Tibial artery (tissue), 4 donors: ENCODE measurements around the gene CNST.

Source experiments
- DNase-seq, 2 donors: peaks; one replicate each; pipeline ENCODE4 v3.0.0-alpha.2; 2019
- H3K27ac ChIP-seq, 2 donors: fragments of 200-600 bp; sonication (generic) in 1 of 2; 1 replicate in 1 of 2; 2 replicates in 1 of 2; pipeline ENCODE4 v1.5.1; 2018 to 2019; ENCODE audit warnings: mild to moderate bottlenecking in 1 of 2
- H3K27me3 ChIP-seq, 2 donors: fragments of 200-600 bp; sonication (generic) in 1 of 2; one replicate each; pipeline versions ENCODE4 v1.5.1 to v1.6.0; 2016 to 2019
- H3K36me3 ChIP-seq, 3 donors: fragments of 200-600 bp; sonication (generic) in 2 of 3; one replicate each; pipeline ENCODE4 v1.5.1; 2016 to 2019; ENCODE audit warnings: mild to moderate bottlenecking in 2 of 3
- H3K4me1 ChIP-seq, 4 donors: fragments of 200-600 bp; sonication (generic) in 2 of 4; 1 replicate in 3 of 4; 2 replicates in 1 of 4; pipeline ENCODE4 v1.5.1; 2016 to 2019
- H3K4me3 ChIP-seq, 2 donors: fragments of 200-600 bp; sonication (generic) in 1 of 2; 1 replicate in 1 of 2; 2 replicates in 1 of 2; pipeline ENCODE4 v1.5.1; 2018 to 2019; ENCODE audit warnings: mild to moderate bottlenecking in 2 of 2
- H3K9me3 ChIP-seq, 3 donors: fragments of 200-600 bp; sonication (generic) in 1 of 3; one replicate each; pipeline ENCODE4 v1.5.1; 2016 to 2019
- CTCF ChIP-seq, 2 experiments: fragments of 200-600 bp in 1 of 2; fragments of 450-650 bp in 1 of 2; IDR thresholded peaks; one replicate each; pipeline ENCODE4 v1.5.1; 2017 to 2019; ENCODE audit warnings: antibody characterized with exemption in 2 of 2, mild to moderate bottlenecking in 1 of 2, moderate library complexity in 1 of 2
- intact Hi-C: fragments of 100-400 bp; cut with DNase I; formaldehyde crosslinking; loops from one replicate; pipeline ENCODE4 v1.15.0; 2023; ENCODE audit warnings: low total_unique reads

CNST gene

GRCh38 chr1:246647113-246647512 lies 80.9 kb downstream of the CNST start:
- DNase-seq, result peak in 1 of 2 donors; percentile 31
- intact Hi-C loops, result no loop called here

GRCh38 chr1:246647513-246647912 lies 81.3 kb downstream of the CNST start:
- H3K27me3 ChIP-seq, result no peaks in the 10 kb centered on the region
- H3K36me3 ChIP-seq, result peaks cover 21 to 64% (median 32%) of the 10 kb centered on the region in 3 donors
- H3K4me3 ChIP-seq, result no peak overlapping the region
- intact Hi-C loops, result no loop called here
- no peak for DNase-seq
- peaks cover 0 to 8% (median 0%) of the 10 kb centered on the region in 4 donors for H3K4me1 ChIP-seq
- no peaks in the 10 kb centered on the region for H3K9me3 ChIP-seq
- H3K27ac ChIP-seq, result peak overlapping the region in 1 of 2 donors; percentile 29
- no peak for TF ChIP-seq CTCF (IDR thresholded peaks at IDR 0.05)

More at GRCh38 chr1:246647113-246647512, 80.9 kb downstream of the CNST start:
- peak; percentile 38 to 54 for TF ChIP-seq CTCF (IDR thresholded peaks at IDR 0.05)
- peak overlapping the region in 1 of 2 donors; percentile 29 for H3K27ac ChIP-seq
- no peak overlapping the region for H3K4me3 ChIP-seq
- H3K36me3 ChIP-seq, result peaks cover 22 to 61% (median 32%) of the 10 kb centered on the region in 3 donors
- H3K9me3 ChIP-seq, result no peaks in the 10 kb centered on the region
- H3K27me3 ChIP-seq, result no peaks in the 10 kb centered on the region
- H3K4me1 ChIP-seq, result peaks cover 0 to 12% (median 0%) of the 10 kb centered on the region in 4 donors

- Histone ChIP-seq H3K4me1 (peaks cover 0 to 8% (median 0%) of the 10 kb centered on the region in 4 donors), H3K27ac (no peak overlapping the region), H3K4me3 (no peak overlapping the region), H3K36me3 (peaks cover 21 to 49% (median 23%) of the 10 kb centered on the region in 3 donors), H3K9me3 (no peaks in the 10 kb centered on the region), H3K27me3 (no peaks in the 10 kb centered on the region)
- intact Hi-C loops, result no loop called here
- TF ChIP-seq CTCF (IDR thresholded peaks at IDR 0.05), result no peak
- no peak for DNase-seq
These were observed 84.9 kb downstream of the CNST start for GRCh38 chr1:246651012-246651695.

GRCh38 chr1:246658567-246658966 lies 92.3 kb downstream of the CNST start:
- no peak for TF ChIP-seq CTCF (IDR thresholded peaks at IDR 0.05)
- no peak overlapping the region for H3K4me3 ChIP-seq
- no peak overlapping the region for H3K27ac ChIP-seq
- no peak for DNase-seq
- intact Hi-C loops, result no loop called here
- H3K9me3 ChIP-seq, result no peaks in the 10 kb centered on the region
- H3K27me3 ChIP-seq, result no peaks in the 10 kb centered on the region
- H3K4me1 ChIP-seq, result no peaks in the 10 kb centered on the region
- peaks cover 39 to 47% (median 43%) of the 10 kb centered on the region in 3 donors for H3K36me3 ChIP-seq

GRCh38 chr1:246659594-246660140 lies 93.4 kb downstream of the CNST start:
- DNase-seq, result no peak
- Histone ChIP-seq H3K4me3 (no peak overlapping the region), H3K27me3 (no peaks in the 10 kb centered on the region), H3K36me3 (peaks cover 31 to 39% (median 36%) of the 10 kb centered on the region in 3 donors), H3K27ac (no peak overlapping the region), H3K4me1 (no peaks in the 10 kb centered on the region), H3K9me3 (no peaks in the 10 kb centered on the region)
- intact Hi-C loops, result no loop called here
- TF ChIP-seq CTCF (IDR thresholded peaks at IDR 0.05), result no peak
